HUES6 (cell line): ENCODE results near the gene DNAJC6.
"Not testable (repeated sequence)": the region's sequence is repeated elsewhere in the genome, so short reads cannot be mapped to it uniquely, and the experiment has no call there.

ENCODE experiments used
- H3K27ac ChIP-seq: 2 replicates; pipeline ENCODE4 v1.7.0; 2013; ENCODE audit warnings: low read depth, mild to moderate bottlenecking, low read length, inconsistent platforms
- H3K27me3 ChIP-seq: 2 replicates; pipeline ENCODE4 v1.6.1; 2013; ENCODE audit warnings: low read length; ENCODE audit not compliant: control insufficient read depth, insufficient read depth
- H3K36me3 ChIP-seq: 2 replicates; pipeline ENCODE4 v1.6.1; 2013; ENCODE audit warnings: low read length; ENCODE audit not compliant: control insufficient read depth, insufficient read depth
- H3K4me1 ChIP-seq: 2 replicates; pipeline ENCODE4 v1.6.1; 2013; ENCODE audit warnings: low read length; ENCODE audit not compliant: control insufficient read depth, insufficient read depth
- H3K4me3 ChIP-seq: 2 replicates; pipeline ENCODE4 v1.5.1; 2013; ENCODE audit warnings: low read depth, low read length
- H3K9ac ChIP-seq: one replicate; pipeline ENCODE4 v1.6.1; 2013; ENCODE audit warnings: mild to moderate bottlenecking, low read length
- H3K9me3 ChIP-seq: 2 replicates; pipeline ENCODE4 v1.6.1; 2013; ENCODE audit warnings: low read depth, low read length; ENCODE audit not compliant: control insufficient read depth, insufficient read depth

DNAJC6 gene

GRCh38 chr1:65359888-65360287, 50.5 kb downstream of the DNAJC6 start:
- no peak overlapping the region for H3K9ac ChIP-seq
- no peaks in the 10 kb centered on the region for H3K36me3 ChIP-seq
- peaks cover 11% of the 10 kb centered on the region; the same call in 1 of the 2 replicates for H3K4me1 ChIP-seq
- H3K27ac ChIP-seq, result no peak overlapping the region
- no peaks in the 10 kb centered on the region for H3K9me3 ChIP-seq
- no peaks in the 10 kb centered on the region for H3K27me3 ChIP-seq
- H3K4me3 ChIP-seq, result no peak overlapping the region

- Histone ChIP-seq H3K4me1 (peaks cover 11% of the 10 kb centered on the region; the same call in 1 of the 2 replicates), H3K4me3 (no peak overlapping the region), H3K9me3 (no peaks in the 10 kb centered on the region), H3K27ac (no peak overlapping the region), H3K9ac (no peak overlapping the region), H3K36me3 (no peaks in the 10 kb centered on the region), H3K27me3 (no peaks in the 10 kb centered on the region)
Measured at GRCh38 chr1:65360648-65361047, 51.3 kb downstream of the DNAJC6 start.

DNA sequence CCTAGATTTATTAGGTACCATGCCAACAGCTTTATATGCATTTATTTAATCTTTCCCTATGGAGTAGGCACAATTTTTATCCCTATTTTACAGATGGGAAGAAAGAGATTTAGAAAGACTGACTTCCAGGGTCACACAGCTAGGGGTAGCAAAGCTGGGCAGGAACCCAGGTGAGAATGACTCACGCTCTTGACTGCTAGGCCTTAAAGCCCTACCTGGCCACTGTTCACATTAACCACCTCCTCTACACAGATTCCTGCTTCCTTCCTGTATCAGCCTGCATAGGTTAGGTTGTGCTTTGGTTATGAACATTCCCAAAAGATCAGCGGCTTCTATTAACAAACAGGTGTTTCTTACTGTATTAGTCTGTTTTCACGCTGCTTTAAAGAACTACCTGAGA, 53.2 kb downstream of the DNAJC6 start:
- Histone ChIP-seq H3K27me3 (no peaks in the 10 kb centered on the region), H3K9me3 (no peaks in the 10 kb centered on the region), H3K36me3 (no peaks in the 10 kb centered on the region), H3K27ac (no peak overlapping the region), H3K4me1 (peaks cover 11% of the 10 kb centered on the region; the same call in 1 of the 2 replicates), H3K4me3 (no peak overlapping the region), H3K9ac (no peak overlapping the region)

DNA sequence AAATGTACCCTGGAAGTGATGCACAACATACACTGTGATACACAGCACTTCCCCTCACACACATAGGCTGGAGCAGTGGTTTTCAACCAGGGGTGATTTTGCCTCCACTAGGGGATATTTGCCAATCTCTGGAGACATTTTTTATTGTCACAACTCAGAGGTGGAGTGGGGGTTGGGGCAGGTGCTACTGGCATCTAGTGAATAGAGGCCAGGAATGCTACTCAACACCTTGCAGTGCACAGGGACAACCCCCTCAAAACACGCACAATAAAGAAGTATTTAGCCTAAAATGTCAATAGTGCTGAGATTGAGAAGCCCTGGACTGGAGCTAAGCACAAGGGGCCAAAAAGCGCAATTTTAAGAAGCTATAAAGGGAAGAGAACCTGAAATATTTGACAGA, 54.1 kb downstream of the DNAJC6 start:
- Histone ChIP-seq H3K4me1 (peaks cover 11% of the 10 kb centered on the region; the same call in 1 of the 2 replicates), H3K27me3 (no peaks in the 10 kb centered on the region), H3K9me3 (no peaks in the 10 kb centered on the region), H3K9ac (no peak overlapping the region), H3K27ac (no peak overlapping the region), H3K36me3 (no peaks in the 10 kb centered on the region), H3K4me3 (no peak overlapping the region)

DNA sequence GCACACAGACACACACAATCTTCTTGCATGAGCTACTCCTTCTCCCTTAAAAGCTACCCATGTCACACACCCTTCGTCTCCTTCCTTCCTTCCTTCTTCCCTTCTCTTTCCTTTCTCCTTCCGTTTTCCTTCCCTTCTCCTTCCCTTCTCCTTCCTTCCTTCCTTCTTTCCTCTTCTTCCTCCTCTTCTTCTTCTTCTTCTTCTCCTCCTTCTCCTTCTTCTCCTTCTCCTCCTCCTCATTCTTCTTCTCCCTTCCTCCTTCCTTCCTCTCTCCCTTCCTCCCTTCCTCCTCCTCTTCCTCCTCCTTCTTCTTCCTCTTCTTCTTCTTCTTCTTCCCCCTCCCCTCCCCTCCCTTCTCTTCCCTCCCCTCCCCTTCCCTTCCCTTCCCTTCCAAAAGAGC, 59.1 kb downstream of the DNAJC6 start:
- H3K4me3 ChIP-seq, result no peak overlapping the region
- no peak overlapping the region for H3K9ac ChIP-seq
- no peaks in the 10 kb centered on the region for H3K36me3 ChIP-seq
- H3K27ac ChIP-seq, result no peak overlapping the region
- H3K27me3 ChIP-seq, result no peaks in the 10 kb centered on the region
- H3K9me3 ChIP-seq, result no peaks in the 10 kb centered on the region
- H3K4me1 ChIP-seq, result peaks cover 3% of the 10 kb centered on the region; the same call in 1 of the 2 replicates

GRCh38 chr1:65371544-65371943, 62.2 kb downstream of the DNAJC6 start:
- Histone ChIP-seq H3K9ac (no peak overlapping the region), H3K27me3 (no peaks in the 10 kb centered on the region), H3K4me1 (no peaks in the 10 kb centered on the region), H3K36me3 (no peaks in the 10 kb centered on the region), H3K9me3 (no peaks in the 10 kb centered on the region), H3K27ac (no peak overlapping the region), H3K4me3 (no peak overlapping the region)

DNA sequence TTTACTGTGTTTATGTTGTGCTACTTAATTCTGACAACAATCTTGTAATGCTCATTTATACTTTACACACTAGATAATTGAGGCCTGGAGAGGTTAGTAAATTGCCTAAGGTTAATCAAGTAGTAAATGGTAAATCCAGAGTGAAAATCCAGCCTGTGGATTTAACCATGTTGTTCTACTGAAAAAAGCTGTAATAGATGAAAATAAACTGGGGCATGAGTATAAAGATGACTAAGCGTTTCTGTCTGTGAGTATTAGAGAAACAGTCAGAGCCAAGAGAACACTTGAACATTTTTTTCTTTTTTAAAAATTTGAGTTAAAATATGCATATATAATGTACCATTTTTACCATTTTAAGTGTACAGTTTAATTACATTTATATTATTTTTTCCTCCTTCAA, 63.2 kb downstream of the DNAJC6 start:
- Histone ChIP-seq H3K9ac (no peak overlapping the region), H3K36me3 (no peaks in the 10 kb centered on the region), H3K9me3 (no peaks in the 10 kb centered on the region), H3K4me1 (no peaks in the 10 kb centered on the region), H3K27ac (no peak overlapping the region), H3K4me3 (no peak overlapping the region), H3K27me3 (no peaks in the 10 kb centered on the region)

DNA sequence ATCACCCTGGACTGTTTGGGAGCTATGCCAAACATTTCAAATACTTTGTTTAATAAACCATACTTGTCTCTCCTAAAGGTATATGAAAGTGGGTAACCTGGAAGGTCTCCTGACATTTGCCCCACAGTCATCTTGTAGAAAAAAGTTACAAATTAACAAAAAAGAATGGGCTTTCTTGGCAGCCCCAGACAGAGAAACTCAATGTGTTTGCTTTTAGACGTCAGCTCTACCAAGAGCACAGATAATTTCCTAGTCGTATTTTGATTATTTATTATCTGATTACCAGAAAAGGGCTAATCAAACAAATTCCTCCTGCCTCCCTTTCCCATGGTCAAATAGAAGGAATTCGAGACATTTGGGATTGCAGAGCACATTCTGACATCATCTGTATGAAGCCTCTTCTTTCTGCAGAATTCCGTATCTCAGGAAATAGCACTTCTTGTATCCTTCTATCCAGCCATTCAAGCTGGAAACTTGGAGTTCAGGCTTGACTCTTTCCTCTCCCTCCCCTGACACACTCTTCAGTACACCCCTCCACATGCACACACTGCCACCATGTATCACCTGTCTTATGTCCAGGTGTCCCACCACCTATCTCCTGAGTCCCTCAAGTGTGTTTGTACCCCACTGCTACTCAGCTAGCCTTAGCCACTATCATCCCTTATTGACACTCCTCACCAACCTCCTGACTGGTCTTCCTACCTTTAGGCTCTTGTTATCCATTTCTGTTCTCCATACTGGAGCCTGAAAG, 68.3 kb downstream of the DNAJC6 start:
- Histone ChIP-seq H3K27me3 (no peaks in the 10 kb centered on the region), H3K4me3 (no peak overlapping the region), H3K4me1 (no peaks in the 10 kb centered on the region), H3K9me3 (no peaks in the 10 kb centered on the region), H3K27ac (no peak overlapping the region), H3K36me3 (no peaks in the 10 kb centered on the region), H3K9ac (no peak overlapping the region)

- Histone ChIP-seq H3K4me1 (no peaks in the 10 kb centered on the region), H3K27ac (no peak overlapping the region), H3K27me3 (no peaks in the 10 kb centered on the region), H3K36me3 (no peaks in the 10 kb centered on the region), H3K9ac (no peak overlapping the region), H3K4me3 (no peak overlapping the region), H3K9me3 (no peaks in the 10 kb centered on the region)
Measured at GRCh38 chr1:65378247-65378946, 69.1 kb downstream of the DNAJC6 start.

- H3K36me3 ChIP-seq, H3K4me3 ChIP-seq, H3K27me3 ChIP-seq, H3K27ac ChIP-seq, H3K4me1 ChIP-seq, H3K9ac ChIP-seq: not testable (repeated sequence)
- H3K9me3 ChIP-seq, result peaks cover 14% of the 10 kb centered on the region; the same call in 1 of the 2 replicates
Measured at GRCh38 chr1:65384426-65384825, 75.1 kb downstream of the DNAJC6 start.

GRCh38 chr1:65386439-65386838, 77.1 kb downstream of the DNAJC6 start:
- no peaks in the 10 kb centered on the region for H3K27me3 ChIP-seq
- H3K36me3 ChIP-seq, result no peaks in the 10 kb centered on the region
- no peak overlapping the region for H3K4me3 ChIP-seq
- peaks cover 14% of the 10 kb centered on the region; the same call in 1 of the 2 replicates for H3K9me3 ChIP-seq
- H3K27ac ChIP-seq, result no peak overlapping the region
- no peak overlapping the region for H3K9ac ChIP-seq
- H3K4me1 ChIP-seq, result peaks cover 14% of the 10 kb centered on the region; the same call in 1 of the 2 replicates
